ENCODE results near the gene FUNDC2. TPM values are rescaled to one million over a fixed set of nuclear protein-coding genes. Genes with fewer than 3 reads are reported as not detected.

Gene FUNDC2
- total RNA-seq, 1 donor from 2014 or later, result 83.9 TPM

GRCh38 chrX:155052738-155053498 is 26.3 kb downstream of the FUNDC2 start:
- Mint-ChIP-seq H3K4me3 (ENCODE audit: unreplicated experiment) (no peak overlapping the region), H3K9me3 (ENCODE audit: unreplicated experiment) (no peaks in the 10 kb centered on the region), H3K36me3 (ENCODE audit: unreplicated experiment) (no peaks in the 10 kb centered on the region), H3K27me3 (ENCODE audit: unreplicated experiment) (no peaks in the 10 kb centered on the region), H3K4me1 (ENCODE audit: low read depth, unreplicated experiment) (no peaks in the 10 kb centered on the region), H3K27ac (ENCODE audit: unreplicated experiment) (no peak overlapping the region)
- DNase-seq, result no peak
- no peak for TF ChIP-seq CTCF (IDR thresholded peaks at IDR 0.05; ENCODE audit: partially characterized antibody, unreplicated experiment)

- Mint-ChIP-seq H3K27ac (ENCODE audit: unreplicated experiment) (no peak overlapping the region), H3K4me1 (ENCODE audit: low read depth, unreplicated experiment) (no peaks in the 10 kb centered on the region), H3K27me3 (ENCODE audit: unreplicated experiment) (no peaks in the 10 kb centered on the region), H3K36me3 (ENCODE audit: unreplicated experiment) (no peaks in the 10 kb centered on the region), H3K4me3 (ENCODE audit: unreplicated experiment) (no peak overlapping the region), H3K9me3 (ENCODE audit: unreplicated experiment) (no peaks in the 10 kb centered on the region)
- no peak for TF ChIP-seq CTCF (IDR thresholded peaks at IDR 0.05; ENCODE audit: partially characterized antibody, unreplicated experiment)
- DNase-seq, result no peak
Observed at GRCh38 chrX:155053656-155054055, 27.0 kb downstream of the FUNDC2 start.

- H3K4me3 Mint-ChIP-seq (ENCODE audit: unreplicated experiment), result no peak overlapping the region
- no peak for TF ChIP-seq CTCF (IDR thresholded peaks at IDR 0.05; ENCODE audit: partially characterized antibody, unreplicated experiment)
- no peak overlapping the region for H3K27ac Mint-ChIP-seq (ENCODE audit: unreplicated experiment)
- no peak for DNase-seq
- H3K9me3 Mint-ChIP-seq (ENCODE audit: unreplicated experiment), result no peaks in the 10 kb centered on the region
- H3K36me3 Mint-ChIP-seq (ENCODE audit: unreplicated experiment), result no peaks in the 10 kb centered on the region
- no peaks in the 10 kb centered on the region for H3K27me3 Mint-ChIP-seq (ENCODE audit: unreplicated experiment)
- H3K4me1 Mint-ChIP-seq (ENCODE audit: low read depth, unreplicated experiment), result no peaks in the 10 kb centered on the region
Observed at GRCh38 chrX:155054255-155054654, 27.6 kb downstream of the FUNDC2 start.

GRCh38 chrX:155055494-155055893 is 28.9 kb downstream of the FUNDC2 start:
- no peaks in the 10 kb centered on the region for H3K27me3 Mint-ChIP-seq (ENCODE audit: unreplicated experiment)

More at GRCh38 chrX:155055494-155055893, 28.9 kb downstream of the FUNDC2 start:
- no peak for TF ChIP-seq CTCF (IDR thresholded peaks at IDR 0.05; ENCODE audit: partially characterized antibody, unreplicated experiment)
- Mint-ChIP-seq H3K27ac (ENCODE audit: unreplicated experiment) (no peak overlapping the region), H3K4me3 (ENCODE audit: unreplicated experiment) (no peak overlapping the region), H3K9me3 (ENCODE audit: unreplicated experiment) (no peaks in the 10 kb centered on the region), H3K36me3 (ENCODE audit: unreplicated experiment) (no peaks in the 10 kb centered on the region), H3K4me1 (ENCODE audit: low read depth, unreplicated experiment) (no peaks in the 10 kb centered on the region)
- DNase-seq, result no peak
